Gastroesophageal sphincter (tissue), 3 donors: Measurements from ENCODE around the gene ACOT11.
"Not testable (repeated sequence)": the region's sequence is repeated elsewhere in the genome, so short reads cannot be mapped to it uniquely, and the experiment has no call there.

Experiments
- CTCF ChIP-seq, 4 experiments: fragments of 200-600 bp in 2 of 4; fragments of 450-650 bp in 2 of 4; sonication (generic) in 1 of 4; IDR thresholded peaks; one replicate each; pipeline ENCODE4 v1.5.1; 2017 to 2019; ENCODE audit warnings: antibody characterized with exemption in 4 of 4, mild to moderate bottlenecking in 2 of 4, moderate library complexity in 2 of 4
- EP300 ChIP-seq: sonication (generic); formaldehyde crosslinking; IDR thresholded peaks from one replicate; pipeline ENCODE4 v1.6.1; 2017; ENCODE audit warnings: antibody characterized with exemption, mild to moderate bottlenecking
- POLR2A ChIP-seq, 2 donors: fragments of 450-650 bp; IDR thresholded peaks; one replicate each; pipeline ENCODE4 v1.6.1; 2017; ENCODE audit warnings: antibody characterized with exemption in 2 of 2, mild to moderate bottlenecking in 2 of 2, moderate library complexity in 1 of 2
- POLR2AphosphoS5 ChIP-seq: sonication (generic); formaldehyde crosslinking; IDR thresholded peaks from one replicate; pipeline ENCODE4 v1.6.1; 2017; ENCODE audit warnings: antibody characterized with exemption

DNA sequence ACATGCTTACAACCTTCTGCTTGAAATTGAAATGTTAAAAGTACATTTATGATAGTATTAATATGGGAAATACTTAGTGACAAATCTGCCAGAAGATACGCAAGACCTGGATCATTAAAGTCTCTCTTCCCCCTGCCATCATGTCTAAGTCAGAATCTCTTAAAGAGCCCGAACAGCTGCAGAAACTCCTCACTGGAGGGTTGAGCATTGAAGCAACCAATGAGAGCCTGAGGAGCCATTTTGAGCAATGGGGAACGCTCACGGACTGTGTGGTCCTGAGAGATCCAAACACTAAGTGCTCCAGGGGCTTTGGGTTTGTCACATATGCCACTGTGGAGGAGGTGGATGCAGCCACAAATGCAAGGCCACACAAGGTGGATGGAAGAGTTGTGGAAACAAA is 11.4 kb upstream of the ACOT11 start:
- TF ChIP-seq CTCF (IDR thresholded peaks at IDR 0.05); POLR2A (IDR thresholded peaks at IDR 0.05); EP300; POLR2AphosphoS5: not testable (repeated sequence)
